Measurements from ENCODE around the gene ALG1. TPM values are rescaled to one million over a fixed set of nuclear protein-coding genes. Genes with fewer than 3 reads are reported as not detected.

ALG1 gene
- total RNA-seq, 1 experiment from 2014 or later, result 36.2 TPM

- H3K4ac ChIP-seq (ENCODE audit: low read depth, low read length), result no peak overlapping the region
- H3K79me1 ChIP-seq (ENCODE audit: insufficient read depth, low read depth, low read length, poor library complexity, severe bottlenecking), result peaks cover 4% of the 10 kb centered on the region
- no peaks in the 10 kb centered on the region for H4K20me1 ChIP-seq (ENCODE audit: control insufficient read depth, insufficient read depth, insufficient read length)
- H3K27ac ChIP-seq (ENCODE audit: insufficient read length, low read depth, low read length), result no peak overlapping the region
- H2BK15ac ChIP-seq (ENCODE audit: low read depth, low read length), result no peak overlapping the region
- H3K18ac ChIP-seq (ENCODE audit: insufficient read length, low read depth, low read length), result no peak overlapping the region
- H3K79me2 ChIP-seq (ENCODE audit: insufficient read depth, low read length), result peaks cover 5% of the 10 kb centered on the region; the same call in 1 of the 2 replicates
- H2AFZ ChIP-seq (ENCODE audit: low read length), result no peak overlapping the region
- no peak overlapping the region for H3K56ac ChIP-seq (ENCODE audit: insufficient read length, low read depth, low read length)
- Mint-ChIP-seq H3K9me3 (no peaks in the 10 kb centered on the region; a peak in 2 of 5 replicates), H3K27me3 (ENCODE audit: low read depth) (no peaks in the 10 kb centered on the region; the same call in 1 of the 2 replicates), H3K27ac (no peak overlapping the region), H3K36me3 (ENCODE audit: insufficient read depth in 1 of 3, low read depth in 3 of 3) (peaks cover 0 to 8% (median 6%) of the 10 kb centered on the region in 3 experiments; a peak in 5 of 7 replicates), H3K4me3 (no peak overlapping the region), H3K4me1 (peaks cover 17 to 18% of the 10 kb centered on the region in 2 experiments)
- H2BK20ac ChIP-seq (ENCODE audit: low read depth, low read length, poor library complexity, severe bottlenecking), result no peak overlapping the region
- no peak overlapping the region for H3K9ac ChIP-seq (ENCODE audit: extremely low read depth, insufficient read length, low read length)
- WGBS (ENCODE audit: extremely low coverage, insufficient read length, low lambda C conversion rate), result no CpG with 5 or more reads among the region's 9 CpGs
- no peak overlapping the region for H3K4me2 ChIP-seq (ENCODE audit: insufficient read depth, insufficient read length, low read length)
- no peaks in the 10 kb centered on the region for H3K4me1 ChIP-seq (ENCODE audit: insufficient read depth, low read length)
- H3K23me2 ChIP-seq (ENCODE audit: insufficient read length, low read depth, low read length, poor library complexity, severe bottlenecking), result peaks cover 7% of the 10 kb centered on the region
- no peak for DNase-seq
- H3T11ph ChIP-seq (ENCODE audit: low read length), result no peak overlapping the region
- H2BK12ac ChIP-seq (ENCODE audit: insufficient read length, low read depth, low read length), result no peak overlapping the region
- H2AK5ac ChIP-seq (ENCODE audit: insufficient read length, low read length), result no peak overlapping the region
- no peak overlapping the region for H3K14ac ChIP-seq (ENCODE audit: insufficient read depth, low read length)
- no peak overlapping the region for H4K5ac ChIP-seq (ENCODE audit: insufficient read length, low read depth, low read length)
- H3K9me3 ChIP-seq (ENCODE audit: control insufficient read depth, low read depth, low read length), result no peaks in the 10 kb centered on the region
- H2BK5ac ChIP-seq (ENCODE audit: insufficient read length, low read length), result no peak overlapping the region
- H4K8ac ChIP-seq (replicated peaks; ENCODE audit: insufficient read length, low read depth, low read length), result no peak overlapping the region
- H4K91ac ChIP-seq (ENCODE audit: insufficient read length, low read depth, low read length), result no peak overlapping the region
- no peak overlapping the region for H2BK120ac ChIP-seq (ENCODE audit: low read depth, low read length, poor library complexity, severe bottlenecking)
- no peak overlapping the region for H3K23ac ChIP-seq (ENCODE audit: insufficient read length, low read depth, low read length)
- H3K27me3 ChIP-seq (ENCODE audit: insufficient read depth, low read length), result no peaks in the 10 kb centered on the region
- TF ChIP-seq, protein P1, sequence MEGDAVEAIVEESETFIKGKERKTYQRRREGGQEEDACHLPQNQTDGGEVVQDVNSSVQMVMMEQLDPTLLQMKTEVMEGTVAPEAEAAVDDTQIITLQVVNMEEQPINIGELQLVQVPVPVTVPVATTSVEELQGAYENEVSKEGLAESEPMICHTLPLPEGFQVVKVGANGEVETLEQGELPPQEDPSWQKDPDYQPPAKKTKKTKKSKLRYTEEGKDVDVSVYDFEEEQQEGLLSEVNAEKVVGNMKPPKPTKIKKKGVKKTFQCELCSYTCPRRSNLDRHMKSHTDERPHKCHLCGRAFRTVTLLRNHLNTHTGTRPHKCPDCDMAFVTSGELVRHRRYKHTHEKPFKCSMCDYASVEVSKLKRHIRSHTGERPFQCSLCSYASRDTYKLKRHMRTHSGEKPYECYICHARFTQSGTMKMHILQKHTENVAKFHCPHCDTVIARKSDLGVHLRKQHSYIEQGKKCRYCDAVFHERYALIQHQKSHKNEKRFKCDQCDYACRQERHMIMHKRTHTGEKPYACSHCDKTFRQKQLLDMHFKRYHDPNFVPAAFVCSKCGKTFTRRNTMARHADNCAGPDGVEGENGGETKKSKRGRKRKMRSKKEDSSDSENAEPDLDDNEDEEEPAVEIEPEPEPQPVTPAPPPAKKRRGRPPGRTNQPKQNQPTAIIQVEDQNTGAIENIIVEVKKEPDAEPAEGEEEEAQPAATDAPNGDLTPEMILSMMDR (conservative IDR thresholded peaks at IDR 0.05), result no peak
Measured at GRCh38 chr16:5069854-5070253, 1.8 kb upstream of the ALG1 start.
